Effector memory CD4-positive, alpha-beta T cell (primary cell): ENCODE results near the gene RTEL1.
"Not testable (repeated sequence)": the region's sequence is repeated elsewhere in the genome, so short reads cannot be mapped to it uniquely, and the experiment has no call there.

Experiments
- DNase-seq, 3 donors: peaks; one replicate each; pipeline ENCODE4 v3.0.0-alpha.2; 2020
- H3K27ac ChIP-seq: 2 replicates; pipeline ENCODE4 v1.7.0; 2013; ENCODE audit warnings: mild to moderate bottlenecking, low read length, moderate library complexity; ENCODE audit not compliant: insufficient read depth, poor library complexity, severe bottlenecking
- H3K27me3 ChIP-seq: replicated peaks from 2 replicates; pipeline ENCODE4 v1.7.0; 2013; ENCODE audit warnings: mild to moderate bottlenecking, low read length; ENCODE audit not compliant: insufficient read depth, control insufficient read depth, poor library complexity, severe bottlenecking
- H3K36me3 ChIP-seq: 2 replicates; pipeline ENCODE4 v1.7.0; 2013; ENCODE audit warnings: mild to moderate bottlenecking, low read length, moderate library complexity; ENCODE audit not compliant: control insufficient read depth, insufficient read depth
- H3K4me1 ChIP-seq: 2 replicates; pipeline ENCODE4 v1.7.0; 2013; ENCODE audit warnings: low read length, mild to moderate bottlenecking; ENCODE audit not compliant: control insufficient read depth, insufficient read depth, poor library complexity, severe bottlenecking
- H3K4me3 ChIP-seq: 2 replicates; pipeline ENCODE4 v1.7.0; 2013; ENCODE audit warnings: low read length, low read depth, mild to moderate bottlenecking; ENCODE audit not compliant: insufficient read depth, poor library complexity, severe bottlenecking
- H3K9me3 ChIP-seq: 2 replicates; pipeline ENCODE4 v1.7.0; 2013; ENCODE audit warnings: mild to moderate bottlenecking, low read length, moderate library complexity; ENCODE audit not compliant: control insufficient read depth

The RTEL1 gene

DNA sequence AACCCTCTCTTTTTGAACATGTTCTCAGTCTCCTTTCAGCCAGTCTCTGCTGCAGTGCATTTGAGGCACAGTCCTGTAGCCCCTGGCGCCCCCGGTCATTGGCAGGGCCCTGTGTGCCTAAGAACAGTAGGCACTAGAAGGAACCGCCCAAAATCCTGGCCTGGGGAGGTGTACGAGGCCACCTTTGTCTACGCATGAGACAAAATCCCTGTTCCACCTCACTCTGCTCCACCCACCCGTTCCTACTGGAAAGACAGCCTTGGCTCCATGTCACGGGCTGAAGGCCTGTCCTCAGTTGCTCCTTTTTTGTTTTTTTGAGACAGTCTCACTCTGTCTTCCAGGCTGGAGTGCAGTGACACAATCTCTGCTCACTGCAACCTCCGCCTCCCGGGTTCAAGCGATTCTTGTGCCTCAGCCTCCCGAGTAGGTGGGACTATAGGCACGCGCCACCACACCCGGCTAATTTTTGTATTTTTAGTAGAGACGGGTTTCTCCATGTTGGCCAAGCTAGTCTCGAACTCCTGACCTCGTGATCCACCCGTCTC lies 72.1 kb downstream of the RTEL1 start:
- H3K36me3 ChIP-seq = peaks cover 20% of the 10 kb centered on the region
- not testable (repeated sequence) for H3K4me3 ChIP-seq, H3K9me3 ChIP-seq, DNase-seq, H3K27me3 ChIP-seq
- peak overlapping the region; percentile 42 for H3K27ac ChIP-seq
- peaks cover 42% of the 10 kb centered on the region for H3K4me1 ChIP-seq

DNA sequence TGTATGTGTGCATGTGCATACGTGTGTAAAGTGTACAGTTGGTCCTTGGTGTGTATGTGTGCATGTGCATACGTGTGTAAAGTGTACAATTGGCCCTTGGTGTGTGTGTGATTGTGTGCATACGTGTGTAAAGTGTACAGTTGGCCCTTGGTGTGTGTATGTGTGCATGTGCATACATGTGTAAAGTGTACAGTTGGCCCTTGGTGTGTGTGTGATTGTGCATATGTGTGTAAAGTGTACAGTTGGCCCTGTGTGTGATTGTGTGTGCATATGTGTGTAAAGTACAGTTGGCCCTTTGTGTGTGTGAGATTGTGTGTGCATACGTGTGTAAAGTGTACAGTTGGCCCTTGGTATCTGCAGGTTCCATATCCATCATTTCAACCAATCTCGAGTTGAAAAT lies 73.3 kb downstream of the RTEL1 start:
- Histone ChIP-seq H3K4me1 (peaks cover 48% of the 10 kb centered on the region), H3K27ac (no peak overlapping the region), H3K4me3 (no peak overlapping the region), H3K9me3 (no peaks in the 10 kb centered on the region), H3K27me3 (no peaks in the 10 kb centered on the region), H3K36me3 (peaks cover 25% of the 10 kb centered on the region)
- DNase-seq = no peak

DNA sequence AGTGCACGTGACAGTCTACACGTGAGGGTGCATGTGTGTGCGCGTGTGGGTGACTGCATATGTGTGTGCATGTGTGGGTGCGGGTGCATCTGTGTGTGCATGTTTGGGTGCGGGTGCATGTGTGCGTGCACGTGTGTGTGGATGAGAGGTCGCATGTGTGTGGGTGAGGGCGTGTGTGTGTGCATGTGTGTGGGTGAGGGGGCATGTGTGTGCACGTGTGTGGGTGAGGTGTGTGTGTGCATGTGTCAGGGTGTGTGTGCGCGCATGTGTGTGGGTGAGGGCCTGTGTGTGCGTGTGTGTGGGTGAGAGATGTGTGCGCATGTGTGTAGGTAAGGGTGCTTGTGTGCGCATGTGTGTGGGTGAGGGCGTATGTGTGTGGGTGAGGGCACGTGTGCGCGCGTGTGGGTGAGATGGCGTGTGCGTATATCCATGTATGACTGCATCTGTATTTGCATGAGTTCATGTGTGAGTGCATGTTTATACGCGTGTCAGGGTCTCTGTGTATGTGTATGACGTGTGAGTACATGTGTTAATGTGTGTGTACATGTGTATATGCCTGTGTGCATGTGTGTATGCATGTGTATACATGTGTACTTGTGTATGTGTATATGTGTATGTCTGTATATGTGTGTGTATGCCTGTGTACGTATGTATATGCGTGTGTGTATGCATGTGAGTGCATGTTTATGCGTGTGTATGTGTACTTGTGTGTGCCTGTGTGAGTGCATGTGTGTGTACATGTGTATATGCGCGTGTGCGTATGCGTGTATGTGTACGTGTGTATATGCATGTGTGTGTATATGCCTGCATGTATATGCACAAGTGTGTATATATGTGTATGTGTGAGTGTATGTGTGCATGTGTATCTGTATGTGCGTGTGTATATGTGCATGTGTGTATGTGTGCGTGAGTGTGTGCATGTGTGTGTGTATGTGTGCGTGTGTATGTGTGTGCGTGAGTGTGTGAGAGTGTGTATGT lies 74.3 kb downstream of the RTEL1 start:
- no peak for DNase-seq
- Histone ChIP-seq H3K36me3 (peaks cover 25% of the 10 kb centered on the region), H3K27ac (no peak overlapping the region), H3K9me3 (no peaks in the 10 kb centered on the region), H3K4me3 (no peak overlapping the region), H3K27me3 (no peaks in the 10 kb centered on the region), H3K4me1 (peaks cover 44% of the 10 kb centered on the region)

DNA sequence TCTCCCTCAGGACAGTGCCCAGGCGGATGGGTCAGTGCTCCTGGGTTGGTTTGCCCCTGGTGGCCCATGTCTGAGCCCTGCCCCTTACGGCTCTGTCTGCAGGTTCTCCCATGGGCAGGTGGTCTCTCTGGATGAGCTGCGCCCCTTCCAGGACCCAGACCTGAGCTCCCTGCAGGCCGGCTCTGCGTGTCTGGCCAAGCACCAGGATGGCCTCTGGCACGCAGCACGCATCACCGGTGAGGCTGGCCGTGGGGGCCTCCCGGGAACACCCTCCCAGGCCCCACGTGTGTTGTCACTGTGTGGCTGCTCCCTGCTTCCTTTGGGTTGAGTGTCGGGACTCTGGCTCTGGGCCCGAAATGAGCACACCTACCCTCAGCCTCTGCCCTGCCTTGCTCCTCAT lies 75.0 kb downstream of the RTEL1 start:
- H3K27me3 ChIP-seq = no peaks in the 10 kb centered on the region
- H3K36me3 ChIP-seq = peaks cover 25% of the 10 kb centered on the region
- H3K27ac ChIP-seq = no peak overlapping the region
- H3K9me3 ChIP-seq = no peaks in the 10 kb centered on the region
- DNase-seq = no peak
- no peak overlapping the region for H3K4me3 ChIP-seq
- peaks cover 37% of the 10 kb centered on the region for H3K4me1 ChIP-seq

DNA sequence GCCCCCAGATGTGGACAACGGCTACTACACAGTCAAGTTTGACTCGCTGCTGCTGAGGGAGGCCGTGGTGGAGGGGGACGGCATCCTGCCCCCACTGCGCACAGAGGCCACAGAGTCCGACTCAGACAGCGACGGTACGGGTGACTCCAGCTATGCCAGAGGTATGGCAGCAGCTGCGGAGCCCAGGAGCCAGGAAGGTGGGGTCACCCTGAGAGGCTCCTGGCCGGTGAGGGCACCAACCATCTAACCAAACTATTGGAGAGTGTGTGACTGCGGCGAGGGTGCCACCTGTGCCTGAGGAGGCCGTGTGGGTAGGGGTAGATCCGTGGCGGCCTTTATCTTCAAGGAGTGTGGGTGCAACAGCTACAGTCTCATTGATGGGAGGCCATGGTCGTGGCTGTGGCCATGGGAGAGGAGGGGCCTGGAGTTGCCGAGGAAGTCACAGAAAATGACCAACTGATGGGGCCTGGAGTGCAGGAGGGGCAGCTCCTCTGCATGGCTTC lies 75.5 kb downstream of the RTEL1 start:
- H3K4me1 ChIP-seq = peaks cover 37% of the 10 kb centered on the region
- H3K9me3 ChIP-seq = no peaks in the 10 kb centered on the region
- H3K27ac ChIP-seq = no peak overlapping the region
- DNase-seq = no peak
- no peak overlapping the region for H3K4me3 ChIP-seq
- H3K36me3 ChIP-seq = peaks cover 25% of the 10 kb centered on the region
- no peaks in the 10 kb centered on the region for H3K27me3 ChIP-seq

DNA sequence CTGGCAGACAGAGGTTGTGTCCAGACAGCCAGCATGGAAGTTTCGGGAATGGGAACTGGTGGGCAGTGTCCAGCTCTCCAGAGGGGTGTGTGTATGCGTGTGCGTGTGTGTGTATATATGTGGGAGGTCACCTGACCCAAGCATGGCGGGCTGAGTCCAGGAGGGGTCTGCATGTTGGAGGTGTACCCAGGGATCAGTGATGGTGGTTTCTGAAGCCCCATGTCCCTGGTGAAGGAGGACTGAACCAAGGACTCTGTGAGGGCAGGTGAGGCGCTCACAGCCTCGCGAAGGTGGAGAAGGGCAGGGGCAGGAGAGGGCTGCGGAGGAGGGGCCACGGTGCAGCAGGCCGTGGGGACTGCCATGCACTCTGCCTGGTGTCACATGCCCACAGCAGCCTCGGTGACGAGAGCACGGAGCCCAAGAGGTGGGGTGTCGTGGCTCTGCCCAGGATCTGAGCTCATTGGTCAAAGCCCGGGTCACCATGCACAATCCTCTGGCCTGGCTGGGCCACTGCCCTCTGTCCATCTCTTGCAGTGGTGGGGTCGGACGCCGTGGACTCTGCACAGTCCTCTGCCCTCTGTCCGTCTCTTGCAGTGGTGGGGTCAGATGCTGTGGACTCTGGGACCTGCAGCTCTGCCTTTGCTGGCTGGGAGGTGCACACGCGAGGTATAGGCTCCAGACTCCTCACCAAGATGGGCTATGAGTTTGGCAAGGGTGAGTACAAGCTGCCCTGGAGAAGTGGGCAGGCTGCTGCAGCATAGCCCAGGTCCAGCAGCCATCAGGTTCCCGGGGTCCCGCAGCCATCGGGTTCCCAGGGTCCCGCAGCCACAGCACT lies 76.2 kb downstream of the RTEL1 start:
- Histone ChIP-seq H3K4me1 (peaks cover 43% of the 10 kb centered on the region), H3K36me3 (peaks cover 25% of the 10 kb centered on the region), H3K9me3 (no peaks in the 10 kb centered on the region), H3K27me3 (no peaks in the 10 kb centered on the region), H3K27ac (no peak overlapping the region), H3K4me3 (no peak overlapping the region)
- no peak for DNase-seq

DNA sequence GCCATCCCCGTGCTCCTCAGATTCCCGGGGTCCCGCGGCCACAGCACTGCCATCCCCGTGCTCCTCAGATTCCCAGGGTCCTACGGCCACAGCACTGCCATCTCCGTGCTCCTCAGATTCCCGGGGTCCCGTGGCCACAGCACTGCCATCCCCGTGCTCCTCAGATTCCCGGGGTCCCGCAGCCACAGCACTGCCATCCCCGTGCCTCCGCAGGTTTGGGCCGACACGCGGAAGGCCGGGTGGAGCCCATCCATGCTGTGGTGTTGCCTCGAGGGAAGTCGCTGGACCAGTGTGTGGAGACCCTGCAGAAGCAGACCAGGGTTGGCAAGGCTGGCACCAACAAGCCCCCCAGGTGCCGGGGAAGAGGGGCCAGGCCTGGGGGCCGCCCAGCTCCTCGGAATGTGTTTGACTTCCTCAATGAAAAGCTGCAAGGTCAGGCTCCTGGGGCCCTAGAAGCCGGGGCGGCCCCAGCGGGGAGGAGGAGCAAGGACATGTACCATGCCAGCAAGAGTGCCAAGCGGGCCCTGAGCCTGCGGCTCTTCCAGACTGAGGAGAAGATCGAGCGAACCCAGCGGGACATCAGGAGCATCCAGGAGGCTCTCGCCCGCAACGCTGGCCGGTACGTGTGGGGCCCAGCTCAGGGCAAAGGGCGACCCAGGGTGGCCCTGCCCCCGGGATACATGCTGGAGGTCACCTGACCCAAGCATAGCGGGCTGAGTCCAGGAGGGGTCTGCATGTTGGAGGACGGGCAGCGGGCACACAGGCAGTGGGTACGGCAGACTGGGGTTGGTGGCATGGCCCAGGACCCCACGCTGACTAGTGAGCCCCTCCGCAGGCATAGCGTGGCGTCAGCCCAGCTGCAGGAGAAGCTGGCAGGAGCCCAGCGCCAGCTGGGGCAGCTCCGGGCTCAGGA lies 77.1 kb downstream of the RTEL1 start:
- no peak for DNase-seq
- Histone ChIP-seq H3K36me3 (peaks cover 25% of the 10 kb centered on the region), H3K27me3 (no peaks in the 10 kb centered on the region), H3K27ac (peak overlapping the region; percentile 55), H3K4me1 (peaks cover 36% of the 10 kb centered on the region), H3K9me3 (no peaks in the 10 kb centered on the region), H3K4me3 (no peak overlapping the region)

DNA sequence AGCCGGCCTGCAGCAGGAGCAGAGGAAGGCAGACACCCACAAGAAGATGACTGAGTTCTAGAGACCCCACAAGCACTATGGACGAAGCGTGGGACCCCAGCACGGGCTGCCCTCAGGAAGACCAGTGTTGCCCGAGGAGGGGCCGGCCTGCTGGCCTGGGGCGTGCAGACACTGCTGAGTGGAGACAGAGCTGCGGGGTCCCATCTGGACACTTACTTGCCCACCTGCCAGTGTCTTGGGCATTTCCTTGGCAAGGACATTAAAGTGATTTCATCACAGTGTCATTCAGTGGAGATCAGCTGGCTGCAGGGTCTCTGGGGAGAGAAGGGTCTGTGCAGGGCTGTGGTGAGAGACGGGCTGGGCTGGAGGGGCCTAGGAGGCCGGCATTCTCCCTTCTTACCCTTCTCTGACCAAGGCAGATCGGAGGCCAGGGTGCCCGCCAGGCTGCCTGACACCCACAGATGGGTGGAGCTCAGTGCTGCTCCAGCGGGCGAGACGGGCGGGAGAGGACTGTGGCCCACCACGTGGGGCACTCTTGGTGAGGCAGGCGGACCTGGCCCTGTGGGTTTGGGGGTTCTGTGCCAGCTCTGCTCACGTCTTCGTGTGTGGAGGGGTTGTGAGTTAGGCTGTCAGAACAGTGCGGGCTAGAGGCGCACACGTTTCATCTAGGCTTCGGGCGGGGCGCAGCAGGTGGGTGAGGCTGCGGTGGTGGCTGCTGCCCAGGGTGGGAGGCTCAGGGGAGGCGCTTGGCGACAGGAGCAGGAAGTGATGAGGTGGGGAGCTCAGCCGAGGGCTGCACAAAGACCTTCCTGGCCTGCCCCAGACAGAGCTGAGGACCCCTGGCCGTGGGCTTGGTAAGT lies 78.0 kb downstream of the RTEL1 start, which contains the start of gene LIME1:
Gene LIME1 (plus strand): TSS at position 806 of the 860 bp plus-strand sequence. CDS start 886 bp downstream, outside the sequence.
- H3K36me3 ChIP-seq = peaks cover 26% of the 10 kb centered on the region
- H3K4me3 ChIP-seq = peak within 1 kb of the TSS; percentile 70
- peaks cover 34% of the 10 kb centered on the region for H3K4me1 ChIP-seq
- no peaks in the 10 kb centered on the region for H3K27me3 ChIP-seq
- no peaks in the 10 kb centered on the region for H3K9me3 ChIP-seq
- H3K27ac ChIP-seq = peak within 1 kb of the TSS; percentile 72
- DNase-seq = peak; percentile 71 to 74 (median 71)
